Gastroesophageal sphincter (tissue), 3 donors: ENCODE results near the gene BUD13.

ENCODE experiments used
- EP300 ChIP-seq: sonication (generic); formaldehyde crosslinking; IDR thresholded peaks from one replicate; pipeline ENCODE4 v1.6.1; 2017; ENCODE audit warnings: antibody characterized with exemption, mild to moderate bottlenecking
- TF ChIP-seq, protein P1 (sequence below), 4 experiments: fragments of 200-600 bp in 2 of 4; fragments of 450-650 bp in 2 of 4; sonication (generic) in 1 of 4; IDR thresholded peaks; one replicate each; pipeline ENCODE4 v1.5.1; 2017 to 2019; ENCODE audit warnings: antibody characterized with exemption in 4 of 4, mild to moderate bottlenecking in 2 of 4, moderate library complexity in 2 of 4

- TF ChIP-seq EP300: no peak
- TF ChIP-seq, protein P1, sequence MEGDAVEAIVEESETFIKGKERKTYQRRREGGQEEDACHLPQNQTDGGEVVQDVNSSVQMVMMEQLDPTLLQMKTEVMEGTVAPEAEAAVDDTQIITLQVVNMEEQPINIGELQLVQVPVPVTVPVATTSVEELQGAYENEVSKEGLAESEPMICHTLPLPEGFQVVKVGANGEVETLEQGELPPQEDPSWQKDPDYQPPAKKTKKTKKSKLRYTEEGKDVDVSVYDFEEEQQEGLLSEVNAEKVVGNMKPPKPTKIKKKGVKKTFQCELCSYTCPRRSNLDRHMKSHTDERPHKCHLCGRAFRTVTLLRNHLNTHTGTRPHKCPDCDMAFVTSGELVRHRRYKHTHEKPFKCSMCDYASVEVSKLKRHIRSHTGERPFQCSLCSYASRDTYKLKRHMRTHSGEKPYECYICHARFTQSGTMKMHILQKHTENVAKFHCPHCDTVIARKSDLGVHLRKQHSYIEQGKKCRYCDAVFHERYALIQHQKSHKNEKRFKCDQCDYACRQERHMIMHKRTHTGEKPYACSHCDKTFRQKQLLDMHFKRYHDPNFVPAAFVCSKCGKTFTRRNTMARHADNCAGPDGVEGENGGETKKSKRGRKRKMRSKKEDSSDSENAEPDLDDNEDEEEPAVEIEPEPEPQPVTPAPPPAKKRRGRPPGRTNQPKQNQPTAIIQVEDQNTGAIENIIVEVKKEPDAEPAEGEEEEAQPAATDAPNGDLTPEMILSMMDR (IDR thresholded peaks at IDR 0.05): no peak
Measured at GRCh38 chr11:116716621-116717020, 56.2 kb downstream of the BUD13 start.
